Activated naive CD8-positive, alpha-beta T cell treated with anti-CD3 and anti-CD28 coated beads, Interleukin-2, amount 50 U/mL, for 16 hours (primary cell): ENCODE results near the gene CD300LD.

Source experiments
- DNase-seq: peaks from one replicate; pipeline ENCODE4 v3.0.0-alpha.2; 2020; ENCODE audit warnings: low read depth, low spot score

CD300LD gene

GRCh38 chr17:74544991-74545842, 46.9 kb downstream of the CD300LD start:
- no peak for DNase-seq

GRCh38 chr17:74543891-74544760, 48.0 kb downstream of the CD300LD start:
- no peak for DNase-seq

- no peak for DNase-seq
Observed at GRCh38 chr17:74543406-74543805, 48.7 kb downstream of the CD300LD start.

- no peak for DNase-seq
Observed at GRCh38 chr17:74542727-74543383, 49.2 kb downstream of the CD300LD start.

- no peak for DNase-seq
Observed at GRCh38 chr17:74542166-74542565, 49.9 kb downstream of the CD300LD start.

- no peak for DNase-seq
Observed at GRCh38 chr17:74541176-74542111, 50.6 kb downstream of the CD300LD start.

GRCh38 chr17:74539281-74539820, 52.7 kb downstream of the CD300LD start:
- no peak for DNase-seq

- DNase-seq, result no peak
Observed at GRCh38 chr17:74536890-74537289, 55.2 kb downstream of the CD300LD start.

- DNase-seq, result no peak
Observed at GRCh38 chr17:74532115-74532514, 60.0 kb downstream of the CD300LD start.

- no peak for DNase-seq
Observed at GRCh38 chr17:74531231-74531761, 60.8 kb downstream of the CD300LD start, which contains the start of gene CD300LB. Gene CD300LB, minus strand, starts transcription at chr17:74531475. Its CDS starts 125 bp downstream, at chr17:74531350.

GRCh38 chr17:74530831-74531150, 61.3 kb downstream of the CD300LD start:
- no peak for DNase-seq
